Hematopoietic multipotent progenitor cell treated with erythropoietin and hydrocortisone succinate and interleukin-3 and kit ligand, for 6 days (in vitro differentiated cells): Measurements from ENCODE around the gene ITGA5.

Source experiments
- DNase-seq: peaks from one replicate; pipeline ENCODE4 v3.0.0-alpha.2; 2015

Gene ITGA5

DNA sequence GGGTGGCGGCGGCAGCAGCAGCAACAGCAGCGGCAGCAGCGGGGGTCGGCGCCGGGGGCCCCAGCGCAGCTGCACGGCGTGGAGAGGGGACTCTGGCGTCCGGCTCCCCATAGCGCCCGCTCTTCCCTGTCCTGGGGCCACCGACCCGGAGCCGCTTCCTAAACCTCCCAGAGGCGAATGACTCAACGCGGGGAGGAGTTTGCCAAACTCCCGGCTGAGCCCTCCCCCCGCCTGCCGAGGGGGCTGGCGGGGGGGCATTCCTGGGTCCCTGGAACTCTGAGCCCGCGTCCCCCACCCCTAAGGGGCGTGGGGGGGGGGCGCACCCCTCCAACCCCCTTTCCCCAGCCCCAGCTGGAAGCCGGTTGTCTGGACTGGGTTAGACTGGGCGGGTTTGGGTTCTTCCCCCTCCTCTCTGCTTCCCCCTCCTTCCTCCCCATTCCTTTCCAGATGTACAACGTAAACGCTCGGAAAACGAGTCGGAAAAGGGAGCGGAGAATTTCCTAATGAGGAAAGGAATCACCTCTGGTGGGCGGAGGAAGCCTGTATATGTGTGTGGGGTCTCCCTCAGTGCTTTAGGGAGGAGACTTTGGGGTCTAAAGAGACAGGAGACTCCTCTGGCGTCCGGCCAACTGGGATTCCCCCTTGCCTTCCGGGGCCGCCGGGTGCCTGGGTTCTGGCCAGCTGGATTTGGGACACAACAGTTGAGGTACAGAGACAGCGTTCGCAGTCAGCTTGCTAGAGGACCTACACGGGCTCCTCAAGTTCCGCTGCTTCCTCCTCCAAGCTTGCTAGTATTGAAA, at the start of gene ITGA5:
Gene ITGA5, minus strand, starts transcription at position 179 of the 800 bp plus-strand sequence. Its CDS starts 68 bp downstream, at position 111.
- peak; percentile 62 for DNase-seq

GRCh38 chr12:54465857-54466523, 46.9 kb upstream of the ITGA5 start:
- no peak for DNase-seq

DNA sequence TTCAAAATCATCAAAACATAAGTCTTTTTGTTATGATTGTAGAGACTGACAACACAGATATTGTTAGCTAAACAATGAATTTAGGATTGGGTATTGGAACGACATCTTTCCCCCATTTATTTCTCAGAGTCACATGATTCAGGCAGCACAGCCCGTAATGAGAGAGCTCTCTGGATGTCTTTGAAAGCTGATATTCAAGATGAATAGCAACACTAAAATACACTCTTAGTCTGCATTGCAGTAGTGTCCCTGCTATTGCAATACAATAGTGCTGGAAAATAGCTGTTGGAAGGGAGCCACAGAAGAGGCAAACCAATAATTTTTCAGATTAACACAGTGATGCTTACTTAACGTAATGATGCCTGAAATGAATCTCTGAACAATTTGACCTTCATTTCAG, 44.4 kb upstream of the ITGA5 start:
- no peak for DNase-seq

GRCh38 chr12:54463034-54463433, 44.0 kb upstream of the ITGA5 start:
- DNase-seq, result peak; percentile 57

DNA sequence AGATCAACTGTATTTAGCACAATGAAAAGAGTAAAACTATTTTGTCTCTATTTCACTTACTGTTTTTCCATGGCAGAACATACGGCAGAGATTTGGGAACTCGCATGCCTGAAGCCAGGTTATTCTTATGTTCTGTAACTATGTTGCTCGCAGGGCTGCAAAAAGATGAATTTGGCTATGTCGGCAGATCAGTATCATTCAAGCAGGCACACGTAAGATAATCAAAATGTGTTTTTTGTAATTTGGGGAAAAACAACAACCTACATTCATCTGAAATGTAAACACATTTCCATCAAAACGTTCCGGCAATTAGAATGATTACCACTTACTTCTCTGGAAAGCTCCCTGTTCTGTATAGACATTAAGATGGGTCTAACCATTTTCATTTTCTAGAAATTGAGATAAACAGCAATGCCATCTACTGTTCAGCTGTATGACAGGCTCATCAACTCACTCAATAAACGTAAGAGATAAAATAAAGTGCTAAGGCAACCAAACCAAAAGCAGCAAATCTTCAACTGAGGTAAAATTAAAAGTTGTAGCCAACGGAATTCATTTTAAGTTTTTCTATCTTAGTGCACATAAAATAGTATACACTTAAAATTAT, 41.4 kb upstream of the ITGA5 start:
- peak; percentile 16 for DNase-seq

GRCh38 chr12:54459355-54459754, 40.3 kb upstream of the ITGA5 start:
- DNase-seq, result no peak

DNA sequence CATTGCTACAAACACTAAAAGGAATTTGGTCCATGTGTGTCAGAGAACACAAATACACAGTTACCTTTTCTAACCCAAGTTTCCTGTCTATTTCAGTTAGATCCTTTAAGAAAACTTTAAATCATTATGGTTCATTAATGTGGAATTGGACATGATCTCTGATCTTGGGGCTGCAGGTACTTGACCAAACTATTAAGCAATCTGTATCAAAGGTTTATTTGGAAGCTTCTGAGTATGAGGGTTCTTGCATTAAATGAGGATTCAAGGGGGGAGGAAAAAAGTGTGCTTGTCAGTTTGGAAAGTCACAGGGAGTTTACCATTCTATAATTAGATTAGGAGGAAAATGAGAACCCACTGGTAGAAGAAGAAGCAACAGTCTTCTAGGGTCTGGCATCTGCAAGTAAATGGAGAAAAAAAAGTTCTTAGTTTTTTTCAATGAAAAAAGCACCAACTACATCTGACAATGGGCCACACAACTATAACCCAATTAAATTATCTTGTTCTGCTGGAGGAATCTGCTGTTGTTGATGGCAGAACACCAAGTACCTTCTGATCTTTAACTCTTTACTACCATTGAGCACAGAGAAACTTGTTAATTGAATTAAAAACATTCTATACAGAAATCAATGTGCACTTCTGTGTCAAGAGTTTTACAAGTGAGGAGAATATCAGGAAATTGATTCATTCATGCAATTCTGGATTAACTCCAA, 36.8 kb upstream of the ITGA5 start:
- no peak for DNase-seq

DNA sequence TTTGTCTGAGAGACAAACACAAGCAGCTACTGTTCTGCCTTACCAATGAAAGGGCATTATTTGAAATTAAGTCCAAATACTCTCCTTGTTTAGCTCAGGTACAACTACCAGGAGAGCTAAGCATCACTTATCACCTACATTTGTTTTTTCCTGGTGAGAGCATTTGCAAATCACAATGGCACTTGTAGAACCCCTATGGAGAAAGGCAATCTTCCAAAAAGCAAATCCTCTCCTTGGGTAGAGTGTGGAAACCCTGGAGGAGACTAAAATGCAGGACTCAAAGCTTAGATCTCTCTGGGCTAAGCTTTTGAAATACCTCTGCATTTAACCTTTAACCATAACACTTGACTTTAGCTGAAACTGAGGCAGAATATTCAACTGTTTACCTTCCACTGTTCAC, 33.6 kb upstream of the ITGA5 start:
- no peak for DNase-seq

GRCh38 chr12:54448344-54448743, 29.3 kb upstream of the ITGA5 start:
- DNase-seq, result peak; percentile 37

DNA sequence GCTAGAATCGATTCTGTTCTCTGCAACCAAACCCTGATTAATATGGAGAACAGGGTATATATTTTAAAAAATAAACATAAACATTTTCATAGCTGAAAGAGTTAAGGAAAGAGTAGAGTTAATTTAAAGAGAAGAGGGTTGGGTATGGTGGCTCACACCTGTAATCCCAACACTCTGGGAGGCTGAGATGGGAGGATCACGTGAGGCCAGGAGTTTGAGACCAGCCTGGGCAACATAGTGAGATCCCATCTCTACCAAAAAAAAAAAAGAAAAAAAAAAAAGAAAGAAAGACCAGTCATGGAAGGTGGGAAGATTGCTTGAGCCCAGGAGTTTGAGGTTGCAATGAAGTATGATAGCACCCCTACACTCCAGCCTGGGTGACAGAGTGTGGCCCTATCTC, 28.9 kb upstream of the ITGA5 start:
- no peak for DNase-seq

DNA sequence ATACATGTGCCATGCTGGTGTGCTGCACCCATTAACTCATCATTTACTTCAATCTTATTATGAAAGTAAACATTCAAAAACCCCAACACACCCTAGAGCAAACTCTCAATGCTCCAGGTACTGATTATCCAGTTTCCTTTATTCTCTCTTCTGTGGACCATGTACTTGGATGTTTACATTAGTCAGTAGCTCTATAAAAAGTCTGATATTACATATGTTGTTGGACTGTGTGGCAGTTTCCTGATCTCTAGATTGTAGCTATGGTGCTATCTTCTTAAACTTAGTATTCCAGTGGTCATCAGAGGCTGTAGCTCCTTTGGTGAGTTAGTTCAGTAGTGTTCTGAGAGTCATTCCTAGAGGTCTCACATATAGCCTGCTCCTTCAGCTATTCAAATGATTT, 25.1 kb upstream of the ITGA5 start:
- DNase-seq, result no peak

DNA sequence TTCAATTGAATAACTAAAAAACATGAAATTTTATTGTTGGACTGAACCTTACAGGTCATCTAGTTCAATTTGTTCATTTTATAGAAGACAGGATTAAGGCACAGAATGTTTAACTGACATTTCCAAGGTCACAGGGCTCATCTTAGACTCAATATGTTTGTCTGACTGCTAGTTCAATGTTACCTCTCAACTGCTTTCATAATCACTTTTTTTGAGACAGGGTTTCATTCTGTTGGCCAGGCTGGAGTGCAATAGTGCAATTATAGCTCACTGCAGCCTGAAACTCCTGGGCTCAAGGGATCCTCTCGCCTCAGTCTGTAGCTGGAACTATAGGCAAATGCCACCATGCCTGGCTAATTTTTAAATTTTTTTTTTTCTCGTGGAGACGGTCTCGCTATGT, 24.4 kb upstream of the ITGA5 start:
- DNase-seq, result no peak

GRCh38 chr12:54442961-54443360, 23.9 kb upstream of the ITGA5 start:
- no peak for DNase-seq

- DNase-seq, result no peak
Measured at GRCh38 chr12:54442099-54442498, 23.0 kb upstream of the ITGA5 start.

GRCh38 chr12:54439521-54440255, 20.6 kb upstream of the ITGA5 start:
- DNase-seq, result peak; percentile 85

GRCh38 chr12:54439096-54439495, 20.0 kb upstream of the ITGA5 start:
- no peak for DNase-seq

- no peak for DNase-seq
Measured at GRCh38 chr12:54438517-54438916, 19.5 kb upstream of the ITGA5 start.

DNA sequence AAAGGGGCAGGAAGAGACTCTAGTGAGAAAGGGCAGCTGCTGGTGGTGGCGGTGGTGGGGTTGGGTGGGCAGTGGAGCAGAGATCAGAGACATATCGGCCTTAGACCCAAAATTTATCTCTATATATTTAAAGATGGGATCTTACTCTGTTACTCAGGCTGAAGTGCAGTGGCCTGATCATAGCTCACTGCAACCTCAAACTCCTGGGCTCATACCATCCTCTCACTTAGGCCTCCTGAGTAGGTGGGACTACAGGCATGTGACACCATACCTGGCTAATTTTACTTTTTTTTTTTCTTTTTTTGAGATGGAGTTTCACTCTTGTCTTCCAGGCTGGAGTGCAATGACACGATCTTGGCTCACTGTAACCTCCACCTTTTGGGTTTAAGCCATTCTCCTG, 18.6 kb upstream of the ITGA5 start:
- DNase-seq, result no peak

DNA sequence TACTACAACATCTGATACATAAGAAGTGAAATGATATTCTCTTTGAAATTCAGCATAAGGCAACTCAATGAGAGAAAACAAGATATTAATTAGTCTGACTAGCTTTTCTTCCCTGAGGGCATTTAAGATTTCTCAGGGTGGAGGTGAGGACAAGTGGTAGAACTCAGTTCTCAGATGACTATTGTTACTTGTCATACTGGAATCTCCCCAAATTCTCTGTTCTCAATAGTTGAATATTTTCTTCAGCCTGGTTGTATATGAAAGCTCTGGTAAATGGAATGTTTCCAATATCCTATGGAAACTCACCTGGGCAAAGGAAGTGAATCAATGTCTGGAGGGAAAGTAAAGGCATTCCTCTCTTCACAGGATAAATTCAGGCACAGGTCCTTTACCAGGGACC, 18.2 kb upstream of the ITGA5 start:
- DNase-seq, result no peak

DNA sequence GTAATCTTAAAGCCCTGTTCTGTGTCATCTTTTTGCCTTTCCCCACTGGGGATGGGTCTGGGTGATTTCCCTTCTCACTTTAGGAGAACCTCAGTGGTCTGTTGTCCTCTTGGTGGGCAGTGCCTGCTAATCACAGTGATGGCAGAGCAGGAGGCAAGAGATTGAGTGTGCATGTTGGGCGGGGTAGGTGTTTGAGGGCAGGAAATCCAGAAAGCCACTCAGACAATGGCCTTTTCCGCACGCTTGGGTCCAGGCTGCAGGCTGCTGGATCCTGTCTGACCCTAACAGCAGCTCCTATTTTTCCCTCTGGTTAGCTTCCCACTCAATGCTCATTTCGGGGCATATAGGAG, 13.7 kb upstream of the ITGA5 start:
- DNase-seq, result no peak

GRCh38 chr12:54431911-54432814, 13.1 kb upstream of the ITGA5 start:
- peak; percentile 34 for DNase-seq
